Loucy (cell line): Measurements from ENCODE around the gene MAPT.

ENCODE experiments used
- H2AFZ ChIP-seq: fragments of 200-600 bp; sonication (generic); 2 replicates; pipeline ENCODE4 v1.6.0; 2016; ENCODE audit warnings: antibody characterized with exemption, mild to moderate bottlenecking, low read length, moderate library complexity
- H3F3A ChIP-seq: fragments of 200-600 bp; 2 replicates; pipeline ENCODE4 v1.6.0; 2016; ENCODE audit warnings: antibody characterized with exemption, low read depth, mild to moderate bottlenecking
- H3K27me3 ChIP-seq: fragments of 200-600 bp; sonication (generic); 2 replicates; pipeline ENCODE4 v1.6.1; 2014; ENCODE audit warnings: low read length, mild to moderate bottlenecking; ENCODE audit not compliant: insufficient read depth, poor library complexity, severe bottlenecking
- H3K36me3 ChIP-seq: fragments of 200-600 bp; sonication (generic); 2 replicates; pipeline ENCODE4 v1.6.1; 2016; ENCODE audit warnings: low read length; ENCODE audit not compliant: insufficient read depth
- H3K4me1 ChIP-seq: fragments of 200-600 bp; sonication (generic); 2 replicates; pipeline ENCODE4 v1.5.1; 2014; ENCODE audit warnings: low read length, mild to moderate bottlenecking; ENCODE audit not compliant: insufficient read depth, poor library complexity, severe bottlenecking
- H3K4me2 ChIP-seq: fragments of 200-600 bp; sonication (generic); 2 replicates; pipeline ENCODE4 v1.6.0; 2014; ENCODE audit warnings: antibody characterized with exemption, low read length, low read depth, mild to moderate bottlenecking; ENCODE audit not compliant: poor library complexity, severe bottlenecking
- H3K4me3 ChIP-seq: fragments of 200-600 bp; sonication (generic); 2 replicates; pipeline ENCODE4 v1.5.1; 2014; ENCODE audit warnings: low read length, mild to moderate bottlenecking, mixed read lengths; ENCODE audit not compliant: poor library complexity, severe bottlenecking
- H3K79me2 ChIP-seq: fragments of 200-600 bp; sonication (generic); 2 replicates; pipeline ENCODE4 v1.6.1; 2014; ENCODE audit warnings: low read length; ENCODE audit not compliant: insufficient read depth
- H3K9ac ChIP-seq: fragments of 200-600 bp; sonication (generic); 2 replicates; pipeline ENCODE4 v1.6.0; 2014; ENCODE audit warnings: mild to moderate bottlenecking, low read depth, low read length, moderate library complexity; ENCODE audit not compliant: poor library complexity, severe bottlenecking
- H3K9me2 ChIP-seq: fragments of 200-600 bp; sonication (generic); replicated peaks from 2 replicates; pipeline ENCODE4 v1.6.1; 2016; ENCODE audit warnings: low read depth, low read length, mixed read lengths
- H3K9me3 ChIP-seq: fragments of 200-600 bp; sonication (generic); 2 replicates; pipeline ENCODE4 v1.6.1; 2014; ENCODE audit warnings: mild to moderate bottlenecking, antibody characterized with exemption, low read length, low read depth; ENCODE audit not compliant: insufficient read depth
- H4K20me1 ChIP-seq: fragments of 200-600 bp; sonication (generic); 2 replicates; pipeline ENCODE4 v1.6.0; 2014; ENCODE audit warnings: antibody characterized with exemption, low read length, mild to moderate bottlenecking; ENCODE audit not compliant: insufficient read depth, poor library complexity, severe bottlenecking
- CTCF ChIP-seq: fragments of 200-600 bp; sonication (generic); conservative IDR thresholded peaks from 2 replicates; pipeline ENCODE4 v1.5.1; 2014; ENCODE audit warnings: mild to moderate bottlenecking, antibody characterized with exemption, low read length
- EZH2phosphoT487 ChIP-seq: fragments of 200-600 bp; IDR thresholded peaks from 2 replicates; pipeline ENCODE4 v1.6.1; 2018; ENCODE audit warnings: antibody characterized with exemption, mild to moderate bottlenecking, moderate library complexity, borderline replicate concordance

The MAPT gene

GRCh38 chr17:45923511-45924268, 29.3 kb downstream of the MAPT start:
- no peaks in the 10 kb centered on the region for H3K4me1 ChIP-seq
- H2AFZ ChIP-seq = no peak overlapping the region
- no peaks in the 10 kb centered on the region for H4K20me1 ChIP-seq
- H3K27me3 ChIP-seq = no peaks in the 10 kb centered on the region
- no peak for TF ChIP-seq EZH2phosphoT487
- no peaks in the 10 kb centered on the region for H3K9me2 ChIP-seq
- H3K4me2 ChIP-seq = no peak overlapping the region
- no peak overlapping the region for H3K9ac ChIP-seq
- H3F3A ChIP-seq = no peaks in the 10 kb centered on the region
- H3K4me3 ChIP-seq = no peak overlapping the region
- peaks cover 6% of the 10 kb centered on the region; the same call in 1 of the 2 replicates for H3K9me3 ChIP-seq
- H3K36me3 ChIP-seq = no peaks in the 10 kb centered on the region
- no peaks in the 10 kb centered on the region for H3K79me2 ChIP-seq

GRCh38 chr17:45924332-45924820, 30.0 kb downstream of the MAPT start:
- Histone ChIP-seq H2AFZ (no peak overlapping the region), H3F3A (no peaks in the 10 kb centered on the region), H3K9ac (no peak overlapping the region), H3K27me3 (no peaks in the 10 kb centered on the region), H4K20me1 (no peaks in the 10 kb centered on the region), H3K4me1 (no peaks in the 10 kb centered on the region), H3K4me2 (no peak overlapping the region), H3K36me3 (no peaks in the 10 kb centered on the region), H3K4me3 (no peak overlapping the region), H3K9me3 (peaks cover 6% of the 10 kb centered on the region; the same call in 1 of the 2 replicates), H3K9me2 (no peaks in the 10 kb centered on the region), H3K79me2 (no peaks in the 10 kb centered on the region)
- TF ChIP-seq EZH2phosphoT487 (no peak), CTCF (no peak)

- H3K79me2 ChIP-seq = no peaks in the 10 kb centered on the region
- H3K4me3 ChIP-seq = no peak overlapping the region
- no peaks in the 10 kb centered on the region for H3K9me2 ChIP-seq
- H4K20me1 ChIP-seq = no peaks in the 10 kb centered on the region
- no peaks in the 10 kb centered on the region for H3K4me1 ChIP-seq
- H3K27me3 ChIP-seq = no peaks in the 10 kb centered on the region
- no peak overlapping the region for H2AFZ ChIP-seq
- H3F3A ChIP-seq = no peaks in the 10 kb centered on the region
- no peak for TF ChIP-seq CTCF
- no peak for TF ChIP-seq EZH2phosphoT487
- no peaks in the 10 kb centered on the region for H3K36me3 ChIP-seq
- peaks cover 6% of the 10 kb centered on the region; the same call in 1 of the 2 replicates for H3K9me3 ChIP-seq
- no peak overlapping the region for H3K4me2 ChIP-seq
- no peak overlapping the region for H3K9ac ChIP-seq
Measured at GRCh38 chr17:45925311-45925710, 31.0 kb downstream of the MAPT start.

GRCh38 chr17:45927247-45927646, 32.9 kb downstream of the MAPT start:
- Histone ChIP-seq H3K36me3 (no peaks in the 10 kb centered on the region), H3K4me1 (no peaks in the 10 kb centered on the region), H4K20me1 (no peaks in the 10 kb centered on the region), H3K4me2 (no peak overlapping the region), H3K4me3 (no peak overlapping the region), H3K27me3 (no peaks in the 10 kb centered on the region), H3K9ac (no peak overlapping the region), H3K79me2 (no peaks in the 10 kb centered on the region), H3K9me2 (no peaks in the 10 kb centered on the region), H2AFZ (no peak overlapping the region), H3F3A (no peaks in the 10 kb centered on the region), H3K9me3 (peaks cover 6% of the 10 kb centered on the region; the same call in 1 of the 2 replicates)
- TF ChIP-seq EZH2phosphoT487 (no peak), CTCF (no peak)
